Activated CD4-positive, alpha-beta memory T cell treated with anti-CD3 and anti-CD28 coated beads, Interleukin-2, amount 10 ng/mL, durations not matched to agents 7 days and 5 days (primary cell): ENCODE measurements around the gene FGD2. TPM values are rescaled to one million over a fixed set of nuclear protein-coding genes. Genes with fewer than 3 reads are reported as not detected.

Experiments
- CTCF ChIA-PET: fragments of 350-600 bp; sonication (Branson Sonifier 250); formaldehyde crosslinking; loops from one replicate; lab custom pipeline; 2021; ENCODE audit warnings: antibody characterized with exemption, inconsistent platforms; lab: Charles Lee
- POLR2A ChIA-PET: fragments of 350-600 bp; sonication (Branson Sonifier 250); formaldehyde crosslinking; loops from one replicate; lab custom pipeline; 2021; ENCODE audit warnings: antibody characterized with exemption; lab: Charles Lee
- DNase-seq: peaks from one replicate; pipeline ENCODE4 v3.0.0-alpha.2; 2020
- H3K27ac Mint-ChIP-seq: one replicate; pipeline ENCODE4 v1.8.0; 2021; ENCODE audit warnings: mild to moderate bottlenecking, mixed read lengths
- H3K27me3 Mint-ChIP-seq: one replicate; pipeline ENCODE4 v1.8.0; 2021; ENCODE audit warnings: mixed read lengths
- H3K36me3 Mint-ChIP-seq: one replicate; pipeline ENCODE4 v1.8.0; 2021; ENCODE audit warnings: low read depth, mixed read lengths
- H3K4me1 Mint-ChIP-seq: one replicate; pipeline ENCODE4 v1.8.0; 2021; ENCODE audit warnings: mixed read lengths
- H3K4me3 Mint-ChIP-seq: one replicate; pipeline ENCODE4 v1.8.0; 2021; ENCODE audit warnings: mild to moderate bottlenecking, mixed read lengths
- H3K9me3 Mint-ChIP-seq: one replicate; pipeline ENCODE4 v1.8.0; 2021; ENCODE audit warnings: mixed read lengths
- total RNA-seq, 2 experiments: library from RNA; stranded (reverse); gene quantifications; one replicate each; pipeline ENCODE4 v1.2.3, GENCODE V29; 2021

FGD2 gene
- 1 to 10 TPM; 4.7 to 4.9 TPM for total RNA-seq

DNA sequence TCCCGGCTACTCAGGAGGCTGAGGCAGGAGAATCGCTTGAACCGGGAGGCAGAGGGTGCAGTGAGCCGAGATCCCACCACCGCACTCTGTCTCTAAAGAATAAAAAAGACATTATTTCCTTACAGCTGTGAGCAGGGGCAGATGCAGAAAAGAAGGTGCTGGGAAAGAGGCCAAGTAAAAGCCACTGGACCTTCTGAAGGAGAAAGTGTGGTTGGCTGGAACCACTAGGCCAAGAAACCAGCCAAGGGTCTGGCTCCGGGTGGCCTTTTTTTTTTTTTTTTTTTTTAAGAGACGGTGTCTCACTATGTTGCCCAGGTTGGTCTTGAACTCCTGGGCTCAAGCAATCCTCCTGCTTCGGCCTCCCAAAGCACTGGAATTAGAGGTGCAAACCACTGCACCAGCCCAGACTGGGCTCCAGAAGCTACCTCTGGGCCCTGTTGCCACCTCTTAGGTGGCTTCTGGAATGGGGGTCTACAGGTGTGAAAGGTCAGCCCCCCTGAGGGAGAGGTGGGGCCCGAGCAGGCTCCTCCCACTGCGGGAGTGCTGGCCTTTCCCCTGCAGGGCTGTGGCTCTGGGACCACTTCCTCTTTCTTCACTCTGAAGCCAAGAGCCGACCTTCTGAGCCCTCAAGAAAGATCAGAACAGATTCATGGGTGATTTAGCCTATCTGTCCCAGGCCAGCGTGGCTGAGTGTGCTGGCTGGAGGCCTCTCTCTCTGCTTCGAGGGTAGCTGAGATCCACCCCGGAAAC, at the start of gene FGD2:
Gene FGD2 (plus strand): TSS at position 595 of the 750 bp plus-strand sequence. CDS start 163 bp downstream, outside the sequence.
- POLR2A ChIA-PET, result interaction anchor here (1.7 to 2.9 kb wide), 4 partner anchors 13 to 130 kb away, joined by 5 to 15 read pairs (median 9); partner anchors contain the start of genes C6orf89, MTCH1 and PPIL1

DNA sequence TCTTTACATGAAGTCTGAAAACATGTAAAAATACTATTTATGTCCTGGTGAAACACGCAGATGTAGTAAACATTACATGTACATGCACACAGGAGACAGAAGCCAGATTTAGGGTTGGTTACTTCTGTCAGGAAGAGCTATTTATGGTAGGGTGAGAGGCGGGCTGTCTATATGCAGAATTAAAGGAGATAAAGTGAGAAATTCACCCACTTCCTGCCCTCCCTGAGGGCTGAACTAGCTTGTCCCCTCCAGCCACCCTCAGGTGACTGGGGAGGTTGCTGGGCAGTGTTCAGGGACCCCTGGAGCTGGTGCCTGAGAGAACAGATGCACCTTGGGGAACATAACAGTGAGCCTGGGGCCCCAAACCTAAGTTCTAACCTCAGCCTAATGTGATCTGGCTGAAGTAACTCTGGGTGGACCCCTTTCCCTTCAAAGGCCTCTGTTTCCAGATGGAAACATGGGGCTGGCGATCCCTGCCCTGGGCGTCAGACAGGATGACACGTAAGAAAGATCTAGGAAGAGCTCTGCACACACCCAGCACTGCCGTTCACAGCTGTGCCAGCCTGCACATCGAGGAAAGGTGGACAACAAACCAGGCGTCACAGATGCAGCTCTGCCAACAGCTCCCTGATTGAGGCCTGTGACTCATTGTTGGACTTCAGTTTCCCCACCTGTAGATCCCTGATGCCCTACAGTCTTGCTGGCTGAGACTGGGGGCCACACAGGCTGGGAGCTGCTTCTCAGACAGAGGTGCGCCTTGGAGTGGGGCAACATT, 49.6 kb upstream of the FGD2 start:
- H3K4me1 Mint-ChIP-seq, result peaks cover 53% of the 10 kb centered on the region
- peaks cover 6% of the 10 kb centered on the region for H3K27me3 Mint-ChIP-seq
- ChIA-PET CTCF (interaction anchor here (0.8 to 2.5 kb wide), 7 partner anchors 8 to 251 kb away, joined by 3 to 13 read pairs (median 5); partner anchors contain the start of gene C6orf89), POLR2A (interaction anchor here (0.6 to 3.5 kb wide), 7 partner anchors 8 to 350 kb away, joined by 3 to 18 read pairs (median 6); partner anchors contain the start of genes MTCH1 and PPIL1)
- H3K27ac Mint-ChIP-seq, result no peak overlapping the region
- H3K36me3 Mint-ChIP-seq, result no peaks in the 10 kb centered on the region
- no peaks in the 10 kb centered on the region for H3K9me3 Mint-ChIP-seq
- DNase-seq, result no peak
- H3K4me3 Mint-ChIP-seq, result peak overlapping the region; percentile 62

More for the DNA sequence above, at the start of gene FGD2:
- H3K9me3 Mint-ChIP-seq, result no peaks in the 10 kb centered on the region
- H3K4me1 Mint-ChIP-seq, result peaks cover 29% of the 10 kb centered on the region
- H3K27me3 Mint-ChIP-seq, result no peaks in the 10 kb centered on the region
- peak within 1 kb of the TSS; percentile 31 for H3K27ac Mint-ChIP-seq
- H3K36me3 Mint-ChIP-seq, result no peaks in the 10 kb centered on the region
- CTCF ChIA-PET, result interaction anchor here (0.7 to 3.2 kb wide), 7 partner anchors 13 to 223 kb away, joined by 3 to 28 read pairs (median 5); partner anchors contain the start of genes C6orf89 and MTCH1
- DNase-seq, result no peak
- peak within 1 kb of the TSS; percentile 62 for H3K4me3 Mint-ChIP-seq

- CTCF ChIA-PET, result interaction anchor here (1.1 to 1.9 kb wide), 4 partner anchors 9 to 50 kb away, joined by 3 to 6 read pairs (median 4); no protein-coding TSS in a partner anchor
- H3K4me1 Mint-ChIP-seq, result peaks cover 59% of the 10 kb centered on the region
- no peaks in the 10 kb centered on the region for H3K36me3 Mint-ChIP-seq
- POLR2A ChIA-PET, result interaction anchor here (1.3 to 3.5 kb wide), 5 partner anchors 10 to 81 kb away, joined by 4 to 18 read pairs (median 7); partner anchors contain the start of genes MTCH1 and PPIL1
- peaks cover 6% of the 10 kb centered on the region for H3K27me3 Mint-ChIP-seq
- DNase-seq, result no peak
- H3K27ac Mint-ChIP-seq, result no peak overlapping the region
- no peaks in the 10 kb centered on the region for H3K9me3 Mint-ChIP-seq
- peak overlapping the region; percentile 28 for H3K4me3 Mint-ChIP-seq
Observed at GRCh38 chr6:36956446-36956820, 49.0 kb upstream of the FGD2 start.

DNA sequence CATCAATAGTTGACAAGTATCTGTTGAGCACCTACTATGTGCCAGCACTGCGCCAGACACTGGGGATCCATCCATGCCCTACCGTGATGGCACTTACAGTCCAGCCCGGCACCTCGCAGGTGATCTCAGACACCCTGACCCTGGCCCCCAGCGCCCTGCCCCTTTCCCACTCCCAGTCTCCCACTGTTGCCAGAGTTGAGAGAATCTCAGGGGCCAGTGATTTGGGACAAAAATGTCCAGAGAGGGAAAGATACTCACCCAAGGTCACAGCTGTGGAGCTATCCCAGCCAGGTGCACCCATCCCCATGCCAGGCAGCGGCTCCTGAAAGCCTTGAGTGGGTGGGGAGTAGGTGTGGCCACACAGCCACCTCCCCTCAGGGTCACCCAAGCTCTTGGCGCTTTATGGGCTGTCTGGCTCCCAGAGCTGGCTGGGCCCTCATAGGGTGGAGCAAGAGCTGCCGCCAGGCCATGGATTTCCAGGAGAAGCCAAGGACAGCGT, 47.6 kb upstream of the FGD2 start:
- Mint-ChIP-seq H3K27me3 (peaks cover 5% of the 10 kb centered on the region), H3K9me3 (no peaks in the 10 kb centered on the region), H3K27ac (no peak overlapping the region), H3K4me3 (no peak overlapping the region), H3K36me3 (no peaks in the 10 kb centered on the region), H3K4me1 (peaks cover 66% of the 10 kb centered on the region)
- no peak for DNase-seq
- POLR2A ChIA-PET, result interaction anchor here (1.3 kb wide), 1 partner anchor 10 kb away, joined by 3 read pairs; no protein-coding TSS in a partner anchor
- CTCF ChIA-PET, result interaction anchor here (1.3 kb wide), 1 partner anchor 60 kb away, joined by 4 read pairs; no protein-coding TSS in a partner anchor

- CTCF ChIA-PET, result interaction anchor here (1.0 kb wide), 1 partner anchor 59 kb away, joined by 4 read pairs; no protein-coding TSS in a partner anchor
- POLR2A ChIA-PET, result no interaction called here
- Mint-ChIP-seq H3K4me1 (peaks cover 70% of the 10 kb centered on the region), H3K4me3 (no peak overlapping the region), H3K27me3 (peaks cover 4% of the 10 kb centered on the region), H3K9me3 (no peaks in the 10 kb centered on the region), H3K27ac (no peak overlapping the region), H3K36me3 (no peaks in the 10 kb centered on the region)
- no peak for DNase-seq
Observed at GRCh38 chr6:36958775-36959554, 46.5 kb upstream of the FGD2 start.

DNA sequence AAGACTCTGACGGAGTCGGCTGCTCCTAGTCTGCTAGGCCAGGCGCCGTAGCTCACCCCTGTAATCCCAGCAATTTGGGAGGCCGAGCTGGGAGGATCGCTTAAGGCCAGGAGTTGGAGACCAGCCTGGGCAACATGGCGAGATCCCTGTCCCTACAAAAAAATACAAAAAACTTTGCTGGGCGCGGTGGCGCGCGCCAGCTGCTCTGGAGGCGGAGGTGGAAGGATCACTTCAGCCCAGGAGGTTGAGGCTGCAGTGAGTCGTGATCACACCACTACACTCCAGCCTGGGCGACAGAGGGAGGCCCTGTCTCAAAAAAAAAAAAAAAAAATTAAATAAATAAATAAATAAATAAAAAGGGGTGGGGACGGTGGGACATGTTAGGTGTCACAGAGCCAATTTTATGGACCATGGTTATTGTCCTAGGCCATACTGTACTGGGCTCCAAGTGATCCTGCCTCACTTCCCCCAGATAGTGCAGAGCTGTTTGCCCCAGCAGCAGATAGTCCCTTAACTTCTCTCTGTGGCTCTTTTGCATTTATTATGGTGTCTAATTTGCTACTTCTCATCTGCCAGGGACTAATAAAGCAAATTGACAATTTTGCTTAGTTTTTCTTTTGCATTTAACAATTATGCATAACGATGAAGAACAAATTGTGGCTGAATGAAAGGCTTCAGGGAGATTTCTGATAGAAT, 45.8 kb upstream of the FGD2 start:
- Mint-ChIP-seq H3K27me3 (peaks cover 4% of the 10 kb centered on the region), H3K4me1 (peaks cover 70% of the 10 kb centered on the region), H3K27ac (no peak overlapping the region), H3K4me3 (no peak overlapping the region), H3K36me3 (no peaks in the 10 kb centered on the region), H3K9me3 (no peaks in the 10 kb centered on the region)
- ChIA-PET POLR2A (no interaction called here), CTCF (interaction anchor here (1.0 kb wide), 1 partner anchor 58 kb away, joined by 4 read pairs; no protein-coding TSS in a partner anchor)
- DNase-seq, result no peak

DNA sequence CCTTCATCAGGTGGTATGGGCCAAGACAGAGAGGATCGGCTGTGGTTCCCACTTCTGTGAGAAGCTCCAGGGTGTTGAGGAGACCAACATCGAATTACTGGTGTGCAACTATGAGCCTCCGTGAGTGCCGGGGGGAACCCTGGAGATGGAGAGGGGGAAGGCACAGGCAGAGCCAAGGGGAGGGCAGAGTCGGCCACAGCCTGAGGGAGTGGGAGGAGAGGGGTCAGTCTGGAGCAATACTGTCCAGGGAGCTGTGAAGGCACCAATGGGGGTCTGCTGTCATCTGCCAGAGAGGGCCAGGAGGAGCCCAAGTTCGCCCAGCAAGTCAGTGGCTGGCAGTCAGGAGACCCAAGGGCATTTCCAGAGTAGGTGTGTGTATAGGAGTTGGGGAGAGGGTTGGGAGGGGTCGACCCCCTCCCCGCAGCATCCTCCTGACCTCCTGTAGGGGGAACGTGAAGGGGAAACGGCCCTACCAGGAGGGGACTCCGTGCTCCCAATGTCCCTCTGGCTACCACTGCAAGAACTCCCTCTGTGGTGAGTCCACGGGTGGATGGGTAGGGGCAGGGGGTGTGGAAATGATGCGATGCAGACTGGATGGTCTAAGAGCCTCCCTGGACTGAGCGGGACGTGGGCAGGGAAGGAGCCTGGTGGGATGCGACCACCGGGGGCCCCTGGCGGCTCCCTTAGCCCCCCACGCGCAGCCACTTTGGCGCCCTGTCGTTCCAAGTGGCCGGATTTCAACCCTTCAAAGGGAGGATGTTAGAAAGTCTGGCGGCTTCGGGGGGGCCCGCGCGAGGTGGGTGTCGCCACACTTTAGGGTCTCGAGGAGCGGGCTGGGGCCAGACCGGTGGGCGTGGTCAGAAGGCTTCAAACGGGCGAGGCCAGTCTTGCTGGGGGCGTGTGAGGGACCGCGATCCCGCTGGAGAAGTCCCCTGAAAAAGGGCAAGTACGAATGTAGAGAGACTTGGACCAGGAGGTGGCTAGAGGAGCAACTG, 43.7 kb upstream of the FGD2 start:
- peaks cover 56% of the 10 kb centered on the region for H3K4me1 Mint-ChIP-seq
- H3K4me3 Mint-ChIP-seq, result no peak overlapping the region
- peaks cover 1% of the 10 kb centered on the region for H3K27me3 Mint-ChIP-seq
- DNase-seq, result no peak
- peaks cover 7% of the 10 kb centered on the region for H3K36me3 Mint-ChIP-seq
- H3K27ac Mint-ChIP-seq, result no peak overlapping the region
- CTCF ChIA-PET, result no interaction called here
- POLR2A ChIA-PET, result interaction anchor here (1.2 kb wide), 1 partner anchor 88 kb away, joined by 3 read pairs; the partner anchor contains the start of gene PPIL1
- H3K9me3 Mint-ChIP-seq, result no peaks in the 10 kb centered on the region

DNA sequence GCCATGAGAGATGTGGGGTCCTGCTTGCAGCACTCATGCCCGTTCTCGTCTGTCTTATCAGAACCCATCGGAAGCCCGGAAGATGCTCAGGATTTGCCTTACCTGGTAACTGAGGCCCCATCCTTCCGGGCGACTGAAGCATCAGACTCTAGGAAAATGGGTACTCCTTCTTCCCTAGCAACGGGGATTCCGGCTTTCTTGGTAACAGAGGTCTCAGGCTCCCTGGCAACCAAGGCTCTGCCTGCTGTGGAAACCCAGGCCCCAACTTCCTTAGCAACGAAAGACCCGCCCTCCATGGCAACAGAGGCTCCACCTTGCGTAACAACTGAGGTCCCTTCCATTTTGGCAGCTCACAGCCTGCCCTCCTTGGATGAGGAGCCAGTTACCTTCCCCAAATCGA, 42.6 kb upstream of the FGD2 start:
- Mint-ChIP-seq H3K9me3 (no peaks in the 10 kb centered on the region), H3K4me3 (no peak overlapping the region), H3K4me1 (peaks cover 49% of the 10 kb centered on the region), H3K36me3 (peaks cover 16% of the 10 kb centered on the region), H3K27me3 (no peaks in the 10 kb centered on the region), H3K27ac (peak overlapping the region; percentile 55)
- ChIA-PET CTCF (interaction anchor here (0.7 to 1.6 kb wide), 2 partner anchors 55 to 80 kb away, joined by 3 to 6 read pairs; no protein-coding TSS in a partner anchor), POLR2A (interaction anchor here (0.7 to 2.1 kb wide), 4 partner anchors 9 to 89 kb away, joined by 3 to 10 read pairs (median 3); partner anchors contain the start of genes MTCH1 and PPIL1)
- DNase-seq, result peak; percentile 86

GRCh38 chr6:36963451-36964290, 41.8 kb upstream of the FGD2 start:
- H3K9me3 Mint-ChIP-seq, result no peaks in the 10 kb centered on the region
- H3K36me3 Mint-ChIP-seq, result peaks cover 24% of the 10 kb centered on the region
- H3K27me3 Mint-ChIP-seq, result no peaks in the 10 kb centered on the region
- CTCF ChIA-PET, result interaction anchor here (0.7 to 1.6 kb wide), 3 partner anchors 12 to 81 kb away, joined by 3 to 6 read pairs (median 3); no protein-coding TSS in a partner anchor
- H3K27ac Mint-ChIP-seq, result peak overlapping the region; percentile 55
- peaks cover 49% of the 10 kb centered on the region for H3K4me1 Mint-ChIP-seq
- DNase-seq, result peak; percentile 40
- no peak overlapping the region for H3K4me3 Mint-ChIP-seq
- POLR2A ChIA-PET, result interaction anchor here (0.7 to 2.1 kb wide), 4 partner anchors 9 to 39 kb away, joined by 3 to 10 read pairs (median 4); partner anchors contain the start of genes MTCH1 and PI16

DNA sequence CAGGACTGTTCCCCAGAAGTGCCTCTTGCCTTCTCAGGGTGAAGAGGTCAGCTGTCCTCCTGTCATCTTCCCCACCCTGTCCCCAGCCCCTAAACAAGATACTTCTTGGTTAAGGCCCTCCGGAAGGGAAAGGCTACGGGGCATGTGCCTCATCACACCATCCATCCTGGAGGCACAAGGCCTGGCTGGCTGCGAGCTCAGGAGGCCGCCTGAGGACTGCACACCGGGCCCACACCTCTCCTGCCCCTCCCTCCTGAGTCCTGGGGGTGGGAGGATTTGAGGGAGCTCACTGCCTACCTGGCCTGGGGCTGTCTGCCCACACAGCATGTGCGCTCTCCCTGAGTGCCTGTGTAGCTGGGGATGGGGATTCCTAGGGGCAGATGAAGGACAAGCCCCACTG, 41.1 kb upstream of the FGD2 start:
- no peak overlapping the region for H3K4me3 Mint-ChIP-seq
- peaks cover 31% of the 10 kb centered on the region for H3K36me3 Mint-ChIP-seq
- H3K27me3 Mint-ChIP-seq, result no peaks in the 10 kb centered on the region
- H3K9me3 Mint-ChIP-seq, result no peaks in the 10 kb centered on the region
- H3K27ac Mint-ChIP-seq, result no peak overlapping the region
- CTCF ChIA-PET, result no interaction called here
- POLR2A ChIA-PET, result interaction anchor here (1.6 to 2.1 kb wide), 2 partner anchors 9 to 22 kb away, joined by 6 to 10 read pairs; partner anchors contain the start of genes MTCH1 and PI16
- peaks cover 49% of the 10 kb centered on the region for H3K4me1 Mint-ChIP-seq
- DNase-seq, result no peak
